Activated CD8-positive, alpha-beta memory T cell treated with anti-CD3 and anti-CD28 coated beads for 48 hours (primary cell): Measurements from ENCODE around the gene NUDT14.

Experiments used
- DNase-seq, 3 experiments: peaks; one replicate each; pipeline ENCODE4 v3.0.0-alpha.2; 2020; ENCODE audit warnings: low read depth in 2 of 3, low spot score in 2 of 3

NUDT14 gene

DNA sequence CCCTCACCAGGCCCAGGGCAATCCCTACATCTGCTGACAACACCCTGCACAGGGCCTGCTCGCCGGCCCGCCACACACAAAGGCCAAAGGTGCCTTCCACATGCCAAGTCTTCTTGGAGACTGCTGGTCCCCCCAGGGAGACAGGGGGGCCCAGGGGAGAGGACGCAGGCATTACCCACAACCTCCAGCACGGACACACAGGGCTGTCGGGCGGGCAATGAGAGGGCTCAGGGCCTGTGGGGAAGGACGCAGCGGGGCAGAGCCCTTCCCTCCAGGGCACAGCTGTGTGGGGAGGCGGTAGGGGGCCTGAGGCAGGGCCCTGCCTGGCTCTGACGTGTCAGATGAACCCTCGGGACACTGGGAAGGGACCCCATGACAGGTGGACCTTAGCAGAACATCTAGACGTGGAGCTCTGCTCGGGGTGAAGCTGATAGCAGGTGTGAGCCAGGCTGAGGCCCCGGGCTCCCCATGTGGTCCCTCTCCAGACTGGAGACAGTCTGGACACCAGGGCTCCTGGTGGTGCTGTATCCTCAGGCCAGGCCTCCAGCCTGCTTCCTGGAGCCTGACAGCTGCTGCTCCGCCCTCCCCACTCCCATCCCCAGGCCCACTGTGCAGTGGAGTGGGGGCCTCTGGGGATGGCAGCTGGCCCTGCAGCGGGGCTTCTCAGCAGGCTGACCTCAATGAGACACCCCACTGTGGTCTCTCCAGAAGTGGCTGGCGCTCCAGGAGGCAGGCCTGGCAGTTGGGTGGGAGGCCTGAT, 31.6 kb upstream of the NUDT14 start:
- no peak for DNase-seq

DNA sequence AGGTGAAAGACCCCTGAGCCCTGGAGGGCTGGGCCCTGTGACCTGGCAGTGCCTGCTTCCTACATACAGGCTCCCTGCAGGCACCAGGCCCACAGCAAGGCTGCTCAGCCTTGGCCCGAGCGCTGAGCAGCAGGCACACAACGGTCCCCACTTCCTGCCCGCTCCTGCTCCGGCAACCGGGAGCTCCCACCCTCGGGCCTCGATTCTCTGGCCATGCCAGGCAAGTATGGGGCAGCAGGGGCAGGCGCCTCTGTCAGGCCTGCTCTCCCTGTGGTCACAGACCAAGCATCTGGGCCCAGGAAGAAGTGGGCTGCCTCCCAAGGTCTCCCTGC, 30.6 kb upstream of the NUDT14 start:
- DNase-seq, result no peak

DNA sequence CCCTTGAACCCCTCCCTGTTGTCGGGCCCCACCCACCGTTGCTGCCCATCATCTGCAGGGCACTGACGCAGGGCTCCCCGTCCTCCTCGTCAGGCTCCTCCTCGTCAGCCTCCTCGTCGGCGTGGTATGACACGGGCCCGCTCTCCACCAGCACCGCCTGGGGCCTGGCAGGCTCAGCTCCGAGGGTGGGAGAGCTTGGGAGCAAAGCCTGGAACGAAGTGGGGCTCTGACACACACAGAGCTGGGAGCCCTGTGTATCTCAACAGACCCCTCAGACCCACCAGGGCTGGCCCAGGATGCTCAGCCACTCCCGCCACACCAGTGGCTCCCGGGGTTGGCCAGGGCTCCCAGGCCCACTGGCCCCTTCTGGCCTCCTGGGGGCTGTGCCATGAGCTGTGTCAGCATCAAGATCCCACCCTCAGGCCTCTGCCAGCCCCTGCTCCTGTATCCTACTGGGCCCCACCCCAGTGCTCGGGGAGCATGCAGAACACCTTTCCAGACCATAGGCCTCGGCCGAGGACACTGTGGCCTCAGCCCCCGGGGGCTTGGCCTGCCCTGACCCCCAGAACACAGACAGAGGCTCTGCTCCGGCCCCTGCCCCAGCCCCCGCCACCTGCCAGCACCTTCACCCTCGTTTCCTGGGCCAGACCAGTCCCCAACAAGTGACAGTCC, 30.1 kb upstream of the NUDT14 start:
- DNase-seq, result no peak

DNA sequence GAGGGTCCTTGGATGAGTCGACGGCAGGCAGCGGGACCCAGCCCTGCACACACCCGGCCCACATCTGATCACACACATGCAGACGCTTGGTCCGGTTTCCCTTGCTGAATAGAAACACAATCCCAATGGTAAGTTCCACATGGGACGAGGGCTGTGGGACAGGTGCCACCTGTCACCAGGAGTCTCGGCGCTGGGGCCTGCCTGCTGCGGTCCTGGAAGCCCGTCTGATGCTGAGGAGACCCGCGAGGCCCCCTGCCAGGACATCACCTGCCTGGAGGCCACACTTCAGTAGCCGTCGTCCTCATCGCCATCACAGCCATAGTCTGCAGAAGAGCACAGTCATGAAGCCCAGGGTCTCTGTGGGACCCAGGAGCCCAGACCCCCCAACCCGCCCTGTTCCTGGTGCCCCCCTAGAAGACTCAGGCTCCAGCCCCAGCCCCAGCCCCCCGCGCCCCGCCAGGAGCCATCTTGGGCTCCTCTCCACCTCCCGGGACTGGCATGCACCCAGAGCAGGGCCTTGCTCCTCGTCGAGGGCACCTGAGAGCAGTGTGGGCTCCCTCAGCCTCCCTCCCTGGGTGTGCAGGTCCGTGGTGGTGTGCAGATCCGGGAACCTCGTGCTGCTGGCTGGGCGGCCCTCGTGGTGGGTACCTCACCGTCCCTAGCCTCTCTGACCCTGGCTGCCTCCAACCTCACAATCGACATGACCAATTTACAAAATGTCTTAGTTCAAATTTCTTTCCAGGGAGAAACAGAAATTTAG, 29.3 kb upstream of the NUDT14 start:
- DNase-seq, result no peak

DNA sequence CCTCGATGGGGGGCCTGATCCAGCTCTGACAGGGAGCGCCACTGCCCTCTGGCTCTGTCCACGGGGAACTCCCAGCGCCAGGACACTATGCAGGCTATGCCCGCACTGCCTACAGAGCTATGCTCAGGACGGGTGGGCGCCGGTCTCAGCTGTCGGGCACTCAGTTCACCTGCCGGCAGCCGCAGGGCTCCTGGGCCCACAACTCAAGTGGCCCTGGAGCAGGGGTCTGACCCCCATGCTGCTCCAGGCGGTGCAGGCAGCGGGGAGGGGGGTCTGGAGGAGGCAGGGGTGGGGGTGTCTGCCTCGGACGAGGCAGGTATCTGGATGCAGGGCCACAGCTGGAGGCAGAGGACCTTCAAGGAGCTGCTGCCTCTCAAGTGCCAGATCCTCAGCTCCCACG, 28.5 kb upstream of the NUDT14 start:
- DNase-seq, result no peak

DNA sequence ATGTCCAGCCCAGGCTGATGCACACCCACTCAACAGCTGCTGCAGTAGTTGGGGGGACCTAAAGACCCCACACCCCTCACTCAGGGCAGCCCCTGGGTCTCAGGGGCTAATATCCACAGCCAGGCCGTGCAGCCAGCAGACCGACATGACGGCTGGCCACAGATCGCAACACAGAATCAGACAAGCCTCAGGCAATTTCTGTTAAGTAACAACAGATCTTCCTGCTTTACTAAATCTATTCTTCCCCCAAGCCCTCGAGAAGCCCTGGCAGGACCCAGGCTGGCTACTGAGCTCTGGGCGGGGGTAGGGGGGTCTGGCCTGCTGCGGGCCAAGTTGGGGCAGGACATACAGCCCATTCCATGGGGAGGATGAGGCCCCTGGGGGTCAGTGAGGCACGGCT, 28.0 kb upstream of the NUDT14 start:
- DNase-seq, result no peak

DNA sequence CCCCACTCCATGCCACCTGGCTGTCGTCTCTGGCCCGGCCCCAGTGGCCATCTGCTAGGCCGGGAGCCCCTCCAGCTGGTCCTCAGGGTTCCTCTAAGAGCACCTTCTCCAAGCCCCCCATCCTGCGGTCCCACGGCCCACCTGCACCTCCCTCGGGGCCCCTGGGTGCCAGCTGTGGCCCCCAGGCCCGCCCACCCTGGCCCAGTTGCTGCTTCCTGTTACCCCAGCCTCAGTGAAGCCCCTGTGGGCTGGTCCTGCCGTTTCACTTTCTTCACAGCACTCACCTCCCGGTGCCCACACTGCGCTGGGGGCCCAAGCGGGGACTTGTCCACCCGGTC, 27.6 kb upstream of the NUDT14 start:
- no peak for DNase-seq

DNA sequence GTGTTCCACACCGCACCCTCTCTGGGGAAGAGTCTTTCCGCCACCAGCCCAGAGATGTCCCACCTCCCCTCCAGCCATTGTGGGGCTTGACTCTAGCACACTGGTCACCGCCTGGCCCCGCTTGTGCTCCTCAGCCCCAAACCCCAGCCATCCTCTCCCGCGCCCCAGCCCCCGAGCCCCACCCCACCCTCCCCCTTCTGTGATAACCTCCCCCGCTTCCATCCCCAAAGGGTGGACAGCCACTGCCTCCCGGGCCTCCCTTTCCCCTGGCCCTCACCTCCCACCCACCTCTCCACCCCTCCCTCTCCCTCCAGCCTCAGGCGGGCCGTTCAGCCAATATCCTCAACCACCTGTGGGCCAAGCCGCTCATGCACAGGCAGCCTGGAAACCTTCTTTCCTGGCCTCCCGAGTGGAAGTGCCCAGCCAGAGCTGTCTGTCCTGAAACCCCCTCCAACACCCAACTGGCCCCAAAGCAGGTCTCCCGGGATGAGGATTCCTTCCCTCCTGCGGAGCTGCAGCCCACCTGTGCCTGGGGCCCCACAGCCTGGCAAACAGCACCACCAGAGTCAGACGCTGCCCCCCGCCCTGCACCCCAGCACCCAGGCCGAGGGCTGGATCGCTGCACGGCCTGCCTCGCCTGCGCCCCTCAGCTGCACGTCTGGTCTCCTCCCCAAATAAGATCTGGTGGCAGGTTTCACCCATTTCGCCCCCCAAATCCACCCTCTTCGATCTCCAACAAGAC, 27.1 kb upstream of the NUDT14 start:
- no peak for DNase-seq

DNA sequence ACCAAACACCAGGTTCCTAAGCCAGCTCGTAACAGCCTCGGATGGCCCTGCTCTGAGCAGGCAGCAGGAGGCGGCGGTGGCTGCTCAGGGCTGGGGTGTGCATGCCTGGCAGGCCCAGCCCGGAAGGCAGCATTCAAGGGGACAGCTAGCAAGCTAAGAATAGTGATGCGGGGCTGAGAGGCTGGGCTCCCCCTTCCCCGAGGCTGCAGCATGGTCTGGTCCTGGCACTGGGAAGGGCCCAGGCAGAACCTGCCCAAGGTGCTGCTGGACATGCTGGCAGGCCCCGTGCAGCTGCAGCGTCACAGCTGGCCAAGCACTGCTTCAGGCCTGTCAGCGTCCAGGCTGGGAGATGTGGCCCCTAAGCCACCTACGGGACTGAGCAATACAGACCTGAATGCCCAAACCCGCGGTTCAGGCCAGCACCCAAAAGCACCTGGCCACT, 26.4 kb upstream of the NUDT14 start:
- no peak for DNase-seq

DNA sequence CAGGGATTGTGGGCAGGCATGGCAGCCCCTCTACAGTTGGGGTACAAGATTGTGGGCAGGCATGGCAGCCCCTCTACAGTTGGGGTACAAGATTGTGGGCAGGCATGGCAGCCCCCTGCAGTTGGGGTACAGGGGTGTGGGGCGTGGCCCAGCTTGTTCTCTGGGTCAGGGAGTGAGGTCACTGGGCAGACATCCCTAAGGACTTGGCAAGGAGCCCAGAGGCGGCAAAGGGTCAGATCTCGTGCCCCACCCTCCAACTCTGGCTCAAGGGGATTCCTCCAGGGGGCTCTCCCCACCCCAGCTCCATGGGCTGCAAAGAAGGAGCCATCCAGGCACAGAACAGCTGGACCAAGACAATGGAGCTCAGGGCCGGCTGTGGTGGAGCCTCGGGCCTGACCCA, 25.8 kb upstream of the NUDT14 start:
- DNase-seq, result no peak

DNA sequence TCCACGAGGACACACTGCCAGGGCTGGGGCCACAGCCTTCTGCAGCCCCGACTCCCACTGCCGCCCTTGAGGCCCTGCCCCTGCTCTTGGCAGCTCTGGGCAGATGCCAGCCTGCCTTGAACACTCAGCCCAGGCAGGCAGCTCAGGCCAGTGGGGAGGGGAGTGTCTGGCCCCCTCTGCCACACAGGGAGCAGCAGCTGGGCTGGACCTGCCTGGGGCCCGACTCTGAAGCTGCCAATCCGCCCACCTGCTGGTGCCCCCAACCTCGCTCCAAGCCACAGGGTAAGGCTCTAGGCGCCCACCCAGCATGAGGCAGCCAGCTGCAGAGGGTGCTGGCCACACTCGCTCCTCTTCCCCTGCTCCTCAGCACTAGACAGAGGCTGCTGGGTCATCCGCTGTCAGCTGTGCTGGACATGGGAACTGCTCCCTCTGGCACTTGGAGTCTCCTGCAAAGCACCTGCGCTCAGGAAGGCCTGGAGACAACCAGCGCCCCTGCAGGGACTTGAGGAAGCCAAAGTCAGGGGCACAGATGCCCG, 24.6 kb upstream of the NUDT14 start:
- no peak for DNase-seq

DNA sequence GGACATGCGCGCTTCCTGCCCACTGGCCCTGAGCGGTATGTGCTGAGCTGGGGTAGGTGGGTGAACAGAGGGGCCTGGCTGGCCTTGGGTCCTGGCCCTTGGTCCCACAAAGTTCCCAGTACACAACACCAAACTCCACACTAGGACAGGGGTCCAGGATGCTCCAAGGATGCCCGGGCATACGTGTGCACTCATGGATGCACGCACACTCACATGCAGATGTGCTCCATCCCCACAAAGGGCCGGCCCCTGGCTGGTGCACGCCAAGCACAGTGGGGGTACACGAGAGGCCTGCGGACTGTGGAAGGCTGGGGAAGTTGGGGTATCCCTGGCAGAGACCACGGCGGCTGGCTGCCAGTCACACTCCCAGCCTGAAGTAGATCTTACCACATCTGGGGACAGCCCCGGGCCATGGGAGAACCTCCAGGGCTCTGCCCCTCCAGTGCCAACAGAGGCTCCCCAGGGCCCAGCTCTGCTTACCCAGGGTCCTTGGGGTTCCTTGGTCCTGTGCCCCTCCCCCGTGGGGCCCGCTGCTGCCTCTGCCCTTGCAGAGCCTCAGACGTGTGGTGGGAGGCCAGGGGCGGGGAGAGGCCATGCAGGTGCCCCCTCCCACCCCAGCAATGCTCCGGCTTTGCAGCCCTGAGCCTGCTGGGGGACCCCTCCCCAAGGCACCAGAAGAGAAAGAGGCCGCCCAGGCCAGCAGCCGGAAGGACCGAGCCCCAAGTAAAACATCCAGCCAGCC, 24.0 kb upstream of the NUDT14 start:
- DNase-seq, result no peak

DNA sequence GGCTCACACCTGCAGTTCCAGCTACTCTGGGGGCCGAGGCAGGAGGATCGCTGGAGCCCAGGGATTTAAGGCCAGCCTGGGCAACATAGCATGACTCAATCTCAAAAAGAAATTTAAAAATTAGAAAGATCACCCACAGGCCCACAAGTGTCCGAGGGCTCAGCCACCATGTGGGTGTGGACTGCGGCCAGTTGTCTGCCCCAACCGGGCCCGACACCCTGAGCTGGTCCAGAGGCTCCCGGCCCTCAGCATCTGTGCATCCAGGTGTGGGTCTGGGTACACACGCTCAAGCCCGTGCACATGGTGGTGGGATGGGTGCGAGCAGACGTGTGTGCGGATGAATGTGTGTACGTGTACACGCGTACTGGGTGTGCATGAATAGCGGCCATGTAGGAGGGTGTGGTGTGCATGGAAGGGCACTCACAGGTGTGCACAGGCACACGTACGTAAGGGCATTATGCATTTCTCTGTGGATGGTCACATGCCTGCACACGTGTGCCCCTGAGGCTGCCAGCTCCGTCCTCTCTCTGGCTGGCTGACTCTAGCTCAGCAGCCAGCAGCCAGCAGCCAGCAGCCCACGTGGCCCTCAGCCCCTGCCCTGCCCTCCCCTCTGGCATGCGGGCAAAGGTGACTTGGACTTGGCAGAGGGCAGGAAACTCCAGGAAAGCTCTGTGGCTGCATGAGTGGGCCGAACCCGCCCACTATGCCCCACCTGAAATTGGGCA, 23.3 kb upstream of the NUDT14 start:
- DNase-seq, result no peak

DNA sequence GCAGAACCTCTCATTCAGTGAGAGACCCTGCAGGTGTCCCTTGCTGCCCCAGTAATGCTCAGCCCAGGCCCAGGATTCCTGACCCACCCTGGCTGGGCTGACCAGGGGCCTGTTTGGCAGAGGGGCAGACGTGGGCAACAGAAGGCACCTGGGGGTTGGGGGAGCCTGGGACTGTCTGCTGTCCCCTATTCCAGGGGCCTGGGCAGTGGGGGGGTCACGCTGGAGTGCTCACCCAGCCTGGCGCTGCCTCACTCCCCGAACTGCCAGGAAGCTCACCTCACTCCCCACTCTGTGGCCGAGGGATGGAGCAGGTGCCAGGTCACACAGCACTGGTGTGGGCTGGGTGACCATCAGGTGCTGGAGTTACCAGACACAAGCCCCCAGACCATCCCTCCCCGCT, 22.6 kb upstream of the NUDT14 start:
- no peak for DNase-seq

DNA sequence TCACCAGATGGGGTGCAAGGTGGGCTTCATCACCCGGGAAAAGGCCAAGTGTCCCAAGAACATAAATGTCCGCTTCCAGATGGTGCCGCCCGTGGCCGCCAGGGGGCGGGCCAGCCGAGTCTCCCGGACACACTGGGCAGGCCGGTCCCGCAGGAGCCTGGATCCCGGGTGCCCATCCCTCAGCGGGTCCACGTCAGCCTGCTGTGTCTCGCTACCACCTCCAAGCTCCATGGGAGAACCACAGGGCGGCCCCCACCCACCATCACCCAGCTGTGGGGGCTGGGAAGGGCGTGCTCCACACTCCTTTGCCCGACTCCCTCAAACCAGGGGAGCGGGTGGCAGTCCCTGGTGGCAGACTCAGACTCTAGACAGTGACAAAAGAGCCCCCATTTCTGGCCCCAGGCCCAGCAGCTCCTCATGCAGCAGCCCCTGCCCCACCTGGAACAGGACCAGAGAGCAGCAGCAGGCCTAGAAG, 22.0 kb upstream of the NUDT14 start:
- peak in 2 of 3 experiments; percentile 51 to 57 for DNase-seq

DNA sequence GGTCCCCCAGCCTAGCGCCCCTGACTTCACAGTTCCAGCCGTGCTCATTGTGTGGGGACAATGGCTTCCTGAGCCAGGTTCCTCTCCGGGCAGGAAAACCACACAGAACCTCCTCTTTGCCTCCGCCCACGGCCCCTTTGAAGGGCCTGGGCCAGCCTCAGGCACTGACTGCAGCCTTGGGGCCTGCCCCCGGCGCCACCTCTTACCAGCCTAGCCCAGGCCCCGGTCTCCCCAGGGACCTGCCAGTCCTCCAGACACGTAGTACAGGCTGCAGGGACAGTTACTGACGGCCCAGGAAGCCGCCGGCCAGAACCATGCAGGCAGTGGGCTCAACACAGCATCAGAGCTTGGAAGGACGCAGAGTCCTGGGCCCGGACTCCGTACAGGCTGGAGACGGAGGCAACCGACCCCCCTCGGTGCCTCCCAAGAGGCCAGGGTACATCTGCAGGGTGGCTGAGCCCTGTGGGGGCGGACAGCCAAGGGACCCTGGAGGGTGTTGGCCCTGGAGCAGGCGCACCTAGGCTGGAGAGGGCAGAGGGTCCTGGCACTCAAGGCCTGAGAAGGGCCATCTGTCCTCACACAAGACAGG, 20.9 kb upstream of the NUDT14 start:
- DNase-seq, result peak in 1 of 3 experiments; percentile 43

DNA sequence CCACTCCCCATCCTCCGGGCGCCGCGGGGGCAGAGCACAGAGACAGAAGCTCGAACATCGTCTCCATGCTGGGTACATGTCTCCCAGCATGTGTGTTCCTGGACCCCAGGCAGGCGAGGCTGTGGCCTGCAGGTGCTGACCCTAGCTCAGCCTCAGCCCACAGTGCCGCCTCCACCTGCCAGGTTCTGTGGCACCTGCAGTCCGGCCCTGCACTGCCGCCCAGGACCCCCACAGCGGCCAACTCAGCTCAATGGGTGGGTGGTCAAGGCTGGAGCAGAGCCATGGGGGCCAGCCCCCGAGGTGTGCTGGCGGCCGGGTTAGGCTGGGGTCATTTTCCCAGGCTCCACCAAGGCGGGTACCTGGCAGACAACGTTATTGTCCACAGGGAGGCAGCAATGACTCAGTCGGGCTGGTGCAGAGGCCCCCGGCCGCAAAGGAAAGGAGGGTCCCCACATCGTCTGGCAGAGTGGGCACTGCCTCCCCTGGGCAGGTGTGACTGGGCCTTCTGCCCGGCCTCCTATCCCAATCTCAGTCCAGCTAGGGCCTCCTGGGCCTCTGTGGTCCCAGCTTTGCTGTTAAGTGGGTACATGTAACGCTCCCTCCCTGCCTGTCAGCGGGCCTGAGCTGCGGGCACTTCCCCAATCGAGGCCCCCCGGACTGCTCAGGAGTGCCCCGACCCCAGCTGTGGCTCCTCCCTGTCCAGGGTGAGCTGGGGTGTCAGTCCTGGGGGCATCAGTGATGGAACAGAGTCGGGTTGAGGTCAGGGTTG, 20.2 kb upstream of the NUDT14 start:
- no peak for DNase-seq

DNA sequence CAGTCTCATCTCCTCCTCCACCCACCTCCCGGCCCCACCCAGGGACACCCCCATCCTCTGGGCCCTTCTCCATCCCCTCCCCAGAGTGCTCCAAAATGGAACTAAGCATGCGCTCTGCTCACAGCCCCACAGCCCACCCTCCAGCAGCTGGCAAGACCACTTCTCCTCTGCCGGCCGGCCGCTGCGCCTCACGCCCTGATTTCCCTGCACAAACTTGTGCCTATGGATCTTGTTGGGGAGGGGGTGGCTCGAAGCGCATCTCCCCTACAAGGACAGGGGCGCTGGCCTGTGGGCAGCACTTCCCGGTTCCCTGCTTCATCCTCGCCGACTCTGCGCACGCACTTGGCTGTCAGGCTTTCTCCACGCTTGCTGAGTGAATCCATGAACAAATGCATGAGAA, 19.5 kb upstream of the NUDT14 start:
- no peak for DNase-seq

DNA sequence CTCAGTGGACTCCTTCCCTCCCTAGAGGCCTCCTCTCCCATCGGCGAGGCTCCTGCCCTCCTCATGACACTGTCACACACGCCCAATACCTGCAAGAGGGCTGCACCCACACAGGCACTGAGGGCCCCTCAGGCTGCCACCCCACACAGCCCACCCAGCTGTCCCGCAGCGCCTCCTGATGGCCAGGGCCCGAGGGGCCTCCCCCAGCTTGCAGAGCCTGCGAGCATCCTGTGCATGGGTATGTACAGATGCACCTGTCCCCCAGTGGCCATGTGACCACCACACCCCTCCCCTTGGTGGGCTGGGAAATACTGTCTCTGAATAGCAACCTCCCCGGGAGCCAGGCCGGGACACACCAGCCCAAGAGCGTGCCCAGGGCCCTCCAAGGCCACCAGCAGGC, 19.0 kb upstream of the NUDT14 start:
- DNase-seq, result no peak
